GM12875 (cell line): ENCODE measurements around the gene SGCD.

Experiments
- H3K4me3 ChIP-seq: one replicate; pipeline ENCODE4 v1.5.1; 2011; ENCODE audit warnings: low read depth, low read length, control low read depth
- TF ChIP-seq, protein P1 (sequence below): IDR thresholded peaks from 2 replicates; pipeline ENCODE4 v1.5.1; 2011; ENCODE audit warnings: low read depth, mild to moderate bottlenecking, control low read depth, inconsistent platforms, low read length, moderate library complexity, borderline replicate concordance; ENCODE audit not compliant: insufficient read depth

The SGCD gene

DNA sequence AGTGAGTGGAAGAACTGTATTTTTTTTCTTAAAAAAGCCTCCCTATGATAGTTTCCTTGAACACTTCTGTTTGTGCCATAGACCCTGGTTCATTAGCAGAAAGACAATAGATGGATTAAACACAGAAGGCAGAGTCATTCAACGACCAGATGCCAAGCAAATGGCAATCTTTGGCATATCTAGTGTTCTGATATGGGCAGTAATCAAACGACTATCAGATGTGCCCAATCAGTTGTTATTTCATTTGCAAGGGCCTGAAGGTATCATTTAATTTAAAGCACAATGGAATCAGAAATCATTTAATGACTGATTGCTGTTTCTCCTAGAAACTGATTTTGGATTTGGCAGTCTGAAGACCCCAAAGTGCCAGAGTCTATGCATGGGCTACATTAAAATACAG lies 61.3 kb downstream of the SGCD start:
- no peak overlapping the region for H3K4me3 ChIP-seq
- TF ChIP-seq, protein P1, sequence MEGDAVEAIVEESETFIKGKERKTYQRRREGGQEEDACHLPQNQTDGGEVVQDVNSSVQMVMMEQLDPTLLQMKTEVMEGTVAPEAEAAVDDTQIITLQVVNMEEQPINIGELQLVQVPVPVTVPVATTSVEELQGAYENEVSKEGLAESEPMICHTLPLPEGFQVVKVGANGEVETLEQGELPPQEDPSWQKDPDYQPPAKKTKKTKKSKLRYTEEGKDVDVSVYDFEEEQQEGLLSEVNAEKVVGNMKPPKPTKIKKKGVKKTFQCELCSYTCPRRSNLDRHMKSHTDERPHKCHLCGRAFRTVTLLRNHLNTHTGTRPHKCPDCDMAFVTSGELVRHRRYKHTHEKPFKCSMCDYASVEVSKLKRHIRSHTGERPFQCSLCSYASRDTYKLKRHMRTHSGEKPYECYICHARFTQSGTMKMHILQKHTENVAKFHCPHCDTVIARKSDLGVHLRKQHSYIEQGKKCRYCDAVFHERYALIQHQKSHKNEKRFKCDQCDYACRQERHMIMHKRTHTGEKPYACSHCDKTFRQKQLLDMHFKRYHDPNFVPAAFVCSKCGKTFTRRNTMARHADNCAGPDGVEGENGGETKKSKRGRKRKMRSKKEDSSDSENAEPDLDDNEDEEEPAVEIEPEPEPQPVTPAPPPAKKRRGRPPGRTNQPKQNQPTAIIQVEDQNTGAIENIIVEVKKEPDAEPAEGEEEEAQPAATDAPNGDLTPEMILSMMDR: no peak

DNA sequence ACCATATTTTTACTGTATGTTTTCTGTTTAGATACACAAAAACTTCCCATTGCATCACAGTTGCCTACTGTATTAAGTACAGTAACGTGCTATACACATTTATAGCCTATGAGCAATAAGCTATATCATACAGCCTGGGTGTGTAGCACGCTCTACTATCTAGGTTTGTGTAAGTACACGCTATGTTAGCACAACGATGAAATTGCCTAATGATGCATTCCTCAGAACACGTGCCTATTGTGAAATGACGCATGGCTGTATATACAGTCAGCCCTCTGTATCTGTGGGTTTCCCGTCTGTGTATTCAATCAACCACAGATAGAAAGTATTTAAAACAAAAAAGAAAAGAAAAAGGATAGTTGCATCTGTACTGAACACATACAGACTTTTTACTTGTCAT lies 64.2 kb downstream of the SGCD start:
- TF ChIP-seq, protein P1: no peak

DNA sequence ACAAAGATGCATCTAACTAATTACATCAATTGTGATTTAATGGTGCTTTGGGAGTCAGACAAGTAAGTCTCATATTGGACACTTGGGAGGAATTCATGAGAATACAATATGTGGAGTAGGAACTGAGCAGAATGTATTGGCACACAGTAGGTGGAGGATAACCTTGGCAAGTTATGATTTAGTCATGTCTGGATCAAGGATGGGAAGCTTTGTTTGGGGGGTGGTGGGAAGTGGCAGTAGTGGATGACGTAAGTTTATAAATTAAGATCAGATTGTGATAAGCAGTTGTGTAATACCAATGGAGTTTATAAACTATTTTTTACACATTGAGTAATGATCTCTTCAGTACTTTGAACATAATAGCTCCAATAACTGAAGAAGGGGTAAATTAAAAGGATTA lies 67.0 kb downstream of the SGCD start:
- TF ChIP-seq, protein P1: no peak
- no peak overlapping the region for H3K4me3 ChIP-seq

More for the DNA sequence above, 64.2 kb downstream of the SGCD start:
- no peak overlapping the region for H3K4me3 ChIP-seq

DNA sequence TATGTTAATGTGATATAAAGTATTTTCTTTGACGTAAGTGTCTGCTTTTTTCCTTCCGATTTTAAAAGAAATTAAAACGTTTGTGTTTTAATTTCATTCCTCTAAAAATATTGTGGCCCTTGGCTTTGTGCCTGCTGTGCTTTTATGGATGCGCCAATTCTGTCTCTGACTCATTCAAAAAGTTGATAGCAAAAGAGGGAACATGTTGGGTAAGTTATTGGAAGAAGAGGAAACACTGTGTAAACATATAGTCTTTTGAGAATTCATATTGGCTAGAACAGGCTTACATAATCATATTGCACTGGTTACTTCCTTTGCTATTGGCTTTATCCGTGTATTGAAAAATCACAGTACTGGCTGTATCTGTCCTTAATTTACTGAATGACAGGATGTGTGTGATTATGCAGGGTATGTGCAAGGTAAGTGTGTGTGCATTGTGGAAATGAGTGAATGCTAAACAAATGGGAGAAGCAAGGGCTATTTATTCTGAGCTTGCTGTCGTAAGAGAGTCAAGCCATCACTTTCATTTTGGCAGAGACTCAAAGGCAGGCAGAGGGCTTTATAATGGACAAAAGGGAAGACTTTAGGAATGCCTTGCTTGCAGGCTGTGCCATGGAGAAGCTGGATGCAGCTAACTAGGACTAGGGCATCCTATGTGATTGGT lies 67.8 kb downstream of the SGCD start:
- TF ChIP-seq, protein P1: no peak
- H3K4me3 ChIP-seq: no peak overlapping the region

DNA sequence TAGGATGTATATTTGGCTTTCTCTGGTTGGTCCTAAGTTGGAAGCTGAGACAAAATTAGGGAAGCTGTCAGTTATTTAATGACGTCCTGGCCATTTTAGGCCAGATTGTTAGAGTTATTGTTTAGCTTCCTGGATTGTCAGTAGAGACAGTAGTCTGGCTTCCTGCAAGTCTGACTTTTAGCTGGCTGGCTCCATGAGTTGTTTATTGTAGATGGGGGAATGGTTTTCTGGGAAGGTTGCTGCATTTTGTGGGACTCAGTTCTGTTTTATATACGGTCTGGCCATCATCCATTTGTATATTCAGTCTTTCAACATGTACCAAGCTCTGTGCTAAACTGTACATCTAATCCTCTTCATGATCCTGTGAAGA lies 68.3 kb downstream of the SGCD start:
- no peak overlapping the region for H3K4me3 ChIP-seq

DNA sequence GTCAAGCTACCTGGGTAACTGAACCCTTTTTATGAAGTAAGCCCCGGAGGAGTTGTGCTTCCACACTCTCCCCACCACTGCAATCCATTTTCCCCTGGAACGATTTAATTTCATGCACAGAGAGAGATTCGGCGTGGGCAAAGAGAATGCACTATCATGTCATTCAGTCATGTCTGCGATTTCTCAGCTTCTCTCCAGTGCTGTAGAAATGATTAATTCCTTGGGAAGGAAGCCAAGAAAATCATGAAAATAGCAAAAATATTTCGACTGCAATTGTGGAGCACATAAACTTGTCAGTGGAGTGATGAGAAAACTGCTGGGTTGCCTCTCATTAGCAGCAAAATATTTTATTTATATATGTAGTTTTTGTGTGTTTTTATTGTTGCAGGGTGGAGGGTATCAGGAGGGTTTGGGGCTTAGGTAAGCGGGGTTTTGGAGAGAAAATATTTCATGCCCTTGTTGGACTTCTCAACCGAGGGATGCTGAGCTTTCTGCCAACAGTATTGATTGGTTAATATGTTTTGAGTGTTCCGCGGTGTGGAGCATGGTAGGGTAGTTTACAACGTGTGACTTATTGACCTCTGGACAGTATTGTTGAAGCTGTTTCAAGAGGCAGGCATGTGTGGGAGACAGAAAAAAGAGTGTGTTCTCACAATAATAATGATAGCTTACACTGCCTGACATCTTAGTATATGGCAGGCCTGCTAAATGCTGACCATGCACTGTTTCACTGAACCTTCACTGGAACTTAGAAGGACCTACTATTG lies 69.3 kb downstream of the SGCD start:
- H3K4me3 ChIP-seq: no peak overlapping the region
- TF ChIP-seq, protein P1: no peak

More for the DNA sequence above, 68.3 kb downstream of the SGCD start:
- TF ChIP-seq, protein P1: no peak

DNA sequence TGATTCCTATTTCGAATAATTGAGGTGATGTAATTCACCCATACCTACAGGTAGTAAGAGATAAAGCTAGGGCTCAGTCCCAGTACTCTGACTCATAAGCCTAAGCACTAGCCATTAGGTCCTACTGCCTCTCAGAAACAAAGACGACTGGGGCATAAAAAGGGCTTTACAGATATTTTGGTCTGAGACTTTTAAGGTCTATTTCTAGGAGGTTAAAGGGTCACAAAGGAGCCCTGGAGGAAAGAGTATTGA lies 69.8 kb downstream of the SGCD start:
- H3K4me3 ChIP-seq: no peak overlapping the region
- TF ChIP-seq, protein P1: no peak
